Heart right ventricle (tissue), 16 donors: ENCODE measurements around the gene GPD1. TPM values are rescaled to one million over a fixed set of nuclear protein-coding genes. Genes with fewer than 3 reads are reported as not detected.
A peak's percentile ranks its signal among the peaks of the same experiment; 100 is the strongest.

Experiments used
- ATAC-seq, 8 donors: fragments of 200-7000 bp; cut with Tn5 transposase; one replicate each; pipeline ENCODE4 v1.9.1; 2020; ENCODE audit warnings: mild to moderate bottlenecking in 8 of 8, moderate library complexity in 8 of 8, moderate number of reproducible peaks in 1 of 8
- DNase-seq, 2 donors: peaks; one replicate each; pipeline ENCODE4 v3.0.0-alpha.2; 2020
- H3K27ac ChIP-seq, 10 donors: fragments of 200-600 bp; sonication (generic) in 2 of 10; one replicate each; pipeline versions ENCODE4 v1.5.0 to v1.8.0; 2020 to 2022; ENCODE audit warnings: mild to moderate bottlenecking in 3 of 10
- H3K27me3 ChIP-seq, 7 donors: fragments of 200-600 bp; one replicate each; pipeline ENCODE4 v1.8.0; 2021 to 2022; ENCODE audit warnings: mild to moderate bottlenecking in 2 of 7
- H3K36me3 ChIP-seq, 9 donors: fragments of 200-600 bp; sonication (generic) in 1 of 9; one replicate each; pipeline versions ENCODE4 v1.5.0 to v1.8.0; 2020 to 2022; ENCODE audit warnings: mild to moderate bottlenecking in 2 of 9
- H3K4me1 ChIP-seq, 9 donors: fragments of 200-600 bp; sonication (generic) in 1 of 9; one replicate each; pipeline versions ENCODE4 v1.5.0 to v1.8.0; 2020 to 2022; ENCODE audit warnings: mild to moderate bottlenecking in 4 of 9
- H3K4me3 ChIP-seq, 10 donors: fragments of 200-600 bp; sonication (generic) in 2 of 10; one replicate each; pipeline versions ENCODE4 v1.5.0 to v1.8.0; 2020 to 2022; ENCODE audit warnings: mild to moderate bottlenecking in 7 of 10, moderate library complexity in 2 of 10
- H3K9me3 ChIP-seq, 11 donors: fragments of 200-600 bp in 10 of 11; sonication (generic) in 2 of 11; one replicate each; pipeline versions ENCODE4 v1.5.0 to v1.8.0; 2013 to 2022; ENCODE audit warnings: mild to moderate bottlenecking in 2 of 11, control low read depth in 1 of 11, moderate library complexity in 1 of 11
- WGBS, 2 donors: extraction: QIAGEN DNeasy Blood & Tissue Kit; methylation state at CpG; one replicate each; pipeline ENCODE4 v1.1.7; 2013; ENCODE audit warnings: inconsistent platforms in 1 of 2; 5-methylcytosine and 5-hydroxymethylcytosine counted together
- intact Hi-C, 10 donors: fragments of 100-400 bp; cut with DNase I; formaldehyde crosslinking; loops; one replicate each; pipeline versions ENCODE4 v1.11.1 to v1.14.2; 2022
- polyA plus RNA-seq, 2 donors: library from polyadenylated mRNA; stranded (reverse); fragments of 200-250 nt; gene quantifications; one replicate each; pipeline ENCODE4 v1.2.3, GENCODE V29; 2013
- total RNA-seq, 10 donors: library from RNA; stranded (reverse); fragmentation: NEBNext Ultra II Directional in 3 of 10; extraction: Animal tissue kit (Norgen Biotek cat#: 25700) in 3 of 10; gene quantifications; one replicate each; pipeline versions ENCODE4 v1.2.1 to v1.2.4, GENCODE V29; 2021 to 2023
- TF ChIP-seq, protein P1 (sequence below), 9 donors: fragments of 200-600 bp; sonication (generic) in 2 of 9; IDR thresholded peaks; one replicate each; pipeline versions ENCODE4 v1.5.0 to v1.8.0; 2021 to 2022; ENCODE audit warnings: antibody characterized with exemption in 9 of 9, mild to moderate bottlenecking in 5 of 9, moderate library complexity in 1 of 9
- donor health status: Arrhythmogenic right ventricular cardiomyopathy.
- donor health status: ischemic (EF 13 %, LVEDD 7.1; RV severe dilation, severe dysfunction).
- donor health status: healthy with polysubstance abuse.
- donor health status: DM: no; HTN: yes; CAD: no.
- donor health status: DM: no; HTN: no; CAD: no.
- donor health status: ischemic (EF 25% LVEDD 6.9; RV normal size, moderate dysfunction).
- donor health status: ischemic (EF 25% LVEDD 5.7; RV mildly dilated, moderate dysfunction).
- donor health status: healthy.
- donor health status: DM: yes; HTN: yes; CAD: no.
- donor health status: Ischemic cardiomyopathy.
- donor health status: ischemic (EF 35%, LVEDD 5.7; RV mildly dilated, moderate dysfunction).
- donor health status: nonischemic (EF 11% LVEDD 7.7; RV severe dilation, severe dysfunction).
- donor health status: DM: yes; HTN: yes; CAD: no.
- donor health status: PGD.
- donor health status: ischemic (EF 29% LVEDD 5.4; RV normal size, mild dysfunction).
- donor health status: nonischemic (EF 23%, LVEDD 6.1; RV moderate dilation, normal function).

Gene GPD1
- total and polyA plus RNA-seq, 12 donors, result 5.2 to 67.7 (median 15.3) TPM

GRCh38 chr12:50069539-50069938 is 34.3 kb upstream of the GPD1 start:
- TF ChIP-seq, protein P1, sequence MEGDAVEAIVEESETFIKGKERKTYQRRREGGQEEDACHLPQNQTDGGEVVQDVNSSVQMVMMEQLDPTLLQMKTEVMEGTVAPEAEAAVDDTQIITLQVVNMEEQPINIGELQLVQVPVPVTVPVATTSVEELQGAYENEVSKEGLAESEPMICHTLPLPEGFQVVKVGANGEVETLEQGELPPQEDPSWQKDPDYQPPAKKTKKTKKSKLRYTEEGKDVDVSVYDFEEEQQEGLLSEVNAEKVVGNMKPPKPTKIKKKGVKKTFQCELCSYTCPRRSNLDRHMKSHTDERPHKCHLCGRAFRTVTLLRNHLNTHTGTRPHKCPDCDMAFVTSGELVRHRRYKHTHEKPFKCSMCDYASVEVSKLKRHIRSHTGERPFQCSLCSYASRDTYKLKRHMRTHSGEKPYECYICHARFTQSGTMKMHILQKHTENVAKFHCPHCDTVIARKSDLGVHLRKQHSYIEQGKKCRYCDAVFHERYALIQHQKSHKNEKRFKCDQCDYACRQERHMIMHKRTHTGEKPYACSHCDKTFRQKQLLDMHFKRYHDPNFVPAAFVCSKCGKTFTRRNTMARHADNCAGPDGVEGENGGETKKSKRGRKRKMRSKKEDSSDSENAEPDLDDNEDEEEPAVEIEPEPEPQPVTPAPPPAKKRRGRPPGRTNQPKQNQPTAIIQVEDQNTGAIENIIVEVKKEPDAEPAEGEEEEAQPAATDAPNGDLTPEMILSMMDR (IDR thresholded peaks at IDR 0.05), result no peak
- ATAC-seq, result no peak
- H3K4me3 ChIP-seq, result no peak overlapping the region
- intact Hi-C loops, result no loop called here
- 97% methylated on average over 3 of the region's 3 CpGs for WGBS, 2 donors
- H3K27me3 ChIP-seq, result no peaks in the 10 kb centered on the region
- H3K9me3 ChIP-seq, result no peaks in the 10 kb centered on the region
- DNase-seq, result no peak
- no peak overlapping the region for H3K27ac ChIP-seq
- H3K36me3 ChIP-seq, result no peaks in the 10 kb centered on the region
- H3K4me1 ChIP-seq, result peaks cover 3 to 13% (median 6%) of the 10 kb centered on the region in 9 donors

- TF ChIP-seq, protein P1 (IDR thresholded peaks at IDR 0.05), result peak; percentile 87 to 95 (median 93)
- DNase-seq (peak; percentile 74 to 84), ATAC-seq (peak; percentile 66 to 84 (median 80))
- Histone ChIP-seq H3K4me3 (peak overlapping the region in 1 of 10 donors; percentile 20), H3K4me1 (peaks cover 3 to 19% (median 10%) of the 10 kb centered on the region in 9 donors), H3K27me3 (no peaks in the 10 kb centered on the region), H3K27ac (peak overlapping the region in 1 of 10 donors; percentile 0), H3K9me3 (no peaks in the 10 kb centered on the region), H3K36me3 (no peaks in the 10 kb centered on the region)
- intact Hi-C loops, result loop anchor here in 8 of 10 donors (1.0 to 10.0 kb wide), 7 partner anchors 33 to 293 kb away; no protein-coding TSS in a partner anchor
- 45 to 47% methylated on average over 9 of the region's 9 CpGs for WGBS, 2 donors
These were observed 33.3 kb upstream of the GPD1 start for GRCh38 chr12:50070314-50071060.

DNA sequence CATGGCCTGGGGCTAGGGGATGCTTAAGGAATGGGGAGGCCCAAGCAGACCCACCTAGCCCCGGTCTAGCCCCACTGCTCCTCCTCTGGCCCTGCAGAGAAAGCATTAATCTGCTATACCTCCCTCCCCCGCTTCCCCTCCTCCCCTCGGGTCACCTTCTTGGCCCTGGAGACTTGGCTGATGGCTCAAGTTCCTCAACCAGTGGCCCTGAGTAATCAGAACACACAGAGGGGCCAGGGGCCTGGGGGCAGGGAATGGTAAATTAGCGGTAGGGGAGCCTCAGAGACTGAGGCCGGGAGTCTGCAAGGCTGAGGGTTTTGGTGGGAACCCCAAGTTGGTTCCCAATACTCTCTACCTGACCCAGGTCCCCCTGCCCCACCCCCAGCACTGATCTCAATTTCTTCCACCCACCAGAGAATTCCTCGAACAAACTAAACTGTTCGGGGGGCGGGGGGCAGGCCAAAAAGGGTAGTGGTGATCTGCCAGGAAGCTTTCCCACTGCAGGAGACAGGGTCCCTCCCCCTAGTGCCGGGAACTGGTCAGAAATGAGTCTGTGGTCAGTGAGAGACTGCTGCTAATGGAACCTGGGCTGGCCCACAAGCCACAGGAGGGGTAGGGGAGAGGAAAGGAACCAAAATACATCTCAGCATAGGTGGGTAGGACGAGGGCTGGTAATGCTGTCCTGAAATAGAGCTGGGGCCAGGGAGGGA is 31.5 kb upstream of the GPD1 start:
- DNase-seq (no peak), ATAC-seq (no peak)
- Histone ChIP-seq H3K27ac (no peak overlapping the region), H3K27me3 (no peaks in the 10 kb centered on the region), H3K4me3 (no peak overlapping the region), H3K4me1 (peaks cover 3 to 15% (median 6%) of the 10 kb centered on the region in 9 donors), H3K9me3 (no peaks in the 10 kb centered on the region), H3K36me3 (no peaks in the 10 kb centered on the region)
- intact Hi-C loops, result loop anchor here in 7 of 10 donors (5.0 to 10.0 kb wide), 5 partner anchors 35 to 295 kb away; no protein-coding TSS in a partner anchor
- TF ChIP-seq, protein P1 (IDR thresholded peaks at IDR 0.05), result no peak
- 75 to 78% methylated on average over 10 of the region's 10 CpGs for WGBS, 2 donors

DNA sequence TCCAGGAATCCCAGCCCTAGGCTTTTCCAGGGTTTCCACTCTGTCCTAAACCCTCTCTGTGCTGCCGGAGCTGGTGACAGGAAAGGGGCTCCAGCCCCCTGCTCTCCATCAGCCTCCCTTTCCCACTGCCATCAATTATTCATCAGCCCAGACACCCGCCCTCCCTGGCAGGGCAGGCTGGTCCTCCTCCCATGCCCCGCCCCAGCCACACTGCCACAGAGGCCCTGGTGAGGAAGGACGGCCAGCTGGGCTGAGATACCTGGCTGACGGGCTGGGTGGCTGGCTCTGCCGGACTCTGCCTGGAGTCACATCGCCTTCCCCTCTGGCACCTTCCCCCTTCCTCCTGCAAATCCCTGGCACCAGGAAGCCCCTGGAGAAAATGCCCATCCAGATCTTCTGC is 30.6 kb upstream of the GPD1 start:
- intact Hi-C loops, result loop anchor here in 7 of 10 donors (5.0 to 10.0 kb wide), 5 partner anchors 36 to 296 kb away; no protein-coding TSS in a partner anchor
- peaks cover 3 to 15% (median 6%) of the 10 kb centered on the region in 9 donors for H3K4me1 ChIP-seq
- H3K9me3 ChIP-seq, result no peaks in the 10 kb centered on the region
- DNase-seq, result no peak
- whole genome bisulfite sequencing, 2 donors, result 91 to 93% methylated on average over 7 of the region's 7 CpGs
- no peaks in the 10 kb centered on the region for H3K36me3 ChIP-seq
- H3K27me3 ChIP-seq, result no peaks in the 10 kb centered on the region
- TF ChIP-seq, protein P1 (IDR thresholded peaks at IDR 0.05), result no peak
- no peak for ATAC-seq
- no peak overlapping the region for H3K27ac ChIP-seq
- no peak overlapping the region for H3K4me3 ChIP-seq
